ENCODE data around the gene ADGRL1.

ADGRL1 gene

GRCh38 chr19:14141041-14141440 is 64.9 kb downstream of the ADGRL1 start:
- DNase-seq (ENCODE audit: low read depth, low spot score) = no peak

GRCh38 chr19:14139944-14140343 is 66.0 kb downstream of the ADGRL1 start:
- no peak for DNase-seq (ENCODE audit: low read depth, low spot score)

- DNase-seq (ENCODE audit: low read depth, low spot score) = no peak
Measured at GRCh38 chr19:14138576-14139265, 67.2 kb downstream of the ADGRL1 start.

DNA sequence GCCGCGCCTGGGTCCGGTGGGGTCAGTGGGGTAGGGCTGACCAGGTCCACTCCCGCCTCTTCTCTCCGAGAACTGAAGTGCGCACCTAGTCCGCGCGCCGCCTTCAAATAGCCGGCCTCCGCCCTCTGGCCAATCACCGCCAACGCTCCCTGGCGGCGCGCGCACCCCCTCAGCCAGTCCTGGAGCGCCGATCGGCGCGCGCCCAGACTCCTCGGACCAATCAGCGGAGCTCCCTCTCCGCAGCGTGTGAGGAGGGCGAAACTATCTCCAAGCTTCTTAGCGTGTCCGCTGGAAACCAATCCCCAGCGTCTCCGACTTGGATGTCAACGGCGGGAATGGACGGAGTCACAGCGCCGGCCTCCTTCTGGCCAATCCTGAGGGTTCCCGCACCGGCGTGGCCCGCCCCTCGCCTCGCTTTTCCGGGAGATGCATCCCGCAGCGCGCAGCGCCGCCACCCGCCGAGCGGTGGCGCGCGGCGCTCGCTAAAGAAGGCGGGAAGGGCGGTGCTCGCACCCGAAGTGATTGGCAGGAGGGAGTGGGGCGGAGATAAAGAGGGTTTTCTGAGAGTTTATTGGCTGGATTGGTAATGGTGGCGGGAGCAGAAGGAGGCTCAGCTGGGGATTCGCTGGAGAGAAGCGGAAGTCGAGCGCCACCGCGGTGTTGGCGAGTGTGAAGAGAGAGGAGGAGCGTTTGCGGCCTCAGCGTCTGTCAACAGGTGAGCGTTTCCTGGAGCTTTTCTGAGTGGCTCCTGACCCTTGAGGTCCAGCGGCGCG is 69.3 kb downstream of the ADGRL1 start, which contains the start of gene ASF1B:
TSS of gene ASF1B (minus strand) at position 81 of the 773 bp plus-strand sequence. CDS start 133 bp downstream, outside the sequence.
- DNase-seq (ENCODE audit: low read depth, low spot score) = peak; percentile 95

DNA sequence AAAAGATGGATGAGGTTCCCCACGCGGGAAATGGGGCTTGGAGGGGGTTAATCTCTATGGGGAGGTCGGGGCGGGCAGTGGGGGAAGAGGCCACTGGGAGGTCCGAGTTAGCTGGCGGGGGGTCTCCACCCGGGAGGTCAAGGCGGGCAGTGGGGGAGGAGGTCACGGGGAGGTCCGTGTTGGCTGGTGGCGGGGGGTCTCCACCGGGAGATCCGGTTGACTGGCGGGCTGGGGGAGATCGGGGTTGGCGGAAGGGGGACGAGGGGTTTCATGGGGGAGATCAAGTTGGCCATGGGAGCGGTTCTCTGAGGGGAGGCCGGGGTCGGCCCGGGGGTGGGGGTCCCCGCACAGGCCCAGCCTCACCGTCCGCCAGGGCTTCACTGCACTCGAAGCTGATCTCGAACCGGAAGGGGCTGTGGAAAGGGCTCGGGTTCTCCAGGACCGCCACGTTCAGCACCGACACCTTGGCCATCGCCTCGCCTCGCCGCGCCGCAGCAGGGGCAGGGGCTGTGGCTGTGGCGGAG is 69.9 kb downstream of the ADGRL1 start:
- DNase-seq (ENCODE audit: low read depth, low spot score) = no peak

DNA sequence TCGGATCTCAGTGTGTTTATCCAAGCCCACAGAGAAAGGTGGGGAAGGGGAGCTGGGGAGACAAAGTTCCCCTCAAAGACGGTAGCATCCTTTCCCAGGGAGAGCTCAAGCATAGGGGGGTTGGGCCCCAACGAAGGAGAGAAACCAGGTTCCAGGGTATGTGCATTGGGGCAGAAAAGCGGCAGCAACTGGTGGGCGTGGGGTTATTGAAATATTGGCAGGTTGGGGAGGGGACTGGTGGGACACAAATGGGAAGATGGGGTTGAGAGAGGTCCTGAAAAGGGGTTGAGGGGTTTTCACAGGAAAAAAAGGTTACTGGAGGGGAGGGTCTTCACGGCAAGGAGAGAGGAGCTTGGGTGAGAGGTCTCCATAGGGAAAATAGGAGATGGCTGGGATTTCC is 70.6 kb downstream of the ADGRL1 start:
- no peak for DNase-seq (ENCODE audit: low read depth, low spot score)

GRCh38 chr19:14127929-14128509 is 78.0 kb downstream of the ADGRL1 start:
- no peak for DNase-seq (ENCODE audit: low read depth, low spot score)

GRCh38 chr19:14127176-14127575 is 78.8 kb downstream of the ADGRL1 start:
- no peak for DNase-seq (ENCODE audit: low read depth, low spot score)

- DNase-seq (ENCODE audit: low read depth, low spot score) = no peak
Measured at GRCh38 chr19:14122924-14123323, 83.0 kb downstream of the ADGRL1 start.

- DNase-seq (ENCODE audit: low read depth, low spot score) = no peak
Measured at GRCh38 chr19:14120497-14120780, 85.5 kb downstream of the ADGRL1 start.

DNA sequence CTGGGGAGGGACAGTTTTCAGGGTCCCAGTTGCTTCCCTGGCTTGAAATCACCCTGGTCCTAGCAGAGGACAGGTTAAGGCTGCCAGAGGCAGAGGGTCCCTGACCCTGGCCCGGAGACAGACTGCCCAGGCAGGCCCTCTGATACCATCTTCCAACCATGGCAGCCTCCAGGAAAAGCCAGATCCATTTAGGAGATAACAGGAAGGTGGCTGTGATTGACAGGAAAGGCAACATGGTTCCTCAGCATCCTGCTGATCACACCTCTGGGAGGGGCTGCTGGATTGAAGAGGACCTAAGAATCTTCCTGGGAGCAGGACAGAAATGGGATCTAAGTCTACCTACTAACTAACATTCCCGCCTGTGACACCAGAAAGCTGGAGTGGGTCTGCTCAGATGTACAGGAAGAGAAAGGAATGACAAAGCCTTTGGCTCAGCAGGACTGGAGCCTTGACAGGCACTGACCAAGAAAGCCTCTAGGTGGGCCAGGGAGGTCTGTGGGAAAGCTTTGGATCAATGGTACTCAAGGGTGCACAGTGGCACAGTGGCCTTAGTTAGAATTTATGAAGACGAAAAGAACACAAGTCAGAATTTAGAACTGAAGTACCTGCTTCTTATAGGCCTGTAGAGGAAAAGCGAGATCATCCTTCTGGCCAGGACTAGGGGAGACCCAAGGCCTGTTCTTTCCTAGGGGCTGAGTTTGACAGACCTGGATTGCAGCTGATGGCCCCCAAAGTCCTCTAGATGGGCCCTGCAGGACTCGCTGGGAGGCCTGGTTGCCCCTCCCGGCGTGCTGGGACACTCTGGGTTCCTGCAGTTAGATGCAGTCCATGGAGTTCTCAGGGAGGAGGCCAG is 86.1 kb downstream of the ADGRL1 start:
- no peak for DNase-seq (ENCODE audit: low read depth, low spot score)

DNA sequence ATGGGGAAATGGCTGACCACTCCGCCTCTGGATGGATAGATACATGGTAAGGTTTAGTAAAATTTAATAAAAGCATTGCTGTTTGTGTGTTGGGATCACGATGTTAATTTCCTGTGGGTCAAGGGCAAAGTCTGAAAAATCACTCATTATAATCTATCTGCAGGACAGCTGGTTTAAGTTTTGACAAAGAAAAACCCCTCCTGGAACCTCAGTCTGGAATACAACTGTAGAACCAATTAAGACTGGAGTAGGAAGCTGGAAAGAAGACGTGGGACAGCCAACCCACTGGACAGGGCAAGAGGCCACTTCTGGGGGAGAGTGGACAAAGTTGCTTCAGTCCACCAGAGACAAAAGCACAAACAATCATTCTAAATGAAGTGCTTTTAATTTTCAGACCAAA is 86.8 kb downstream of the ADGRL1 start:
- DNase-seq (ENCODE audit: low read depth, low spot score) = no peak

- DNase-seq (ENCODE audit: low read depth, low spot score) = no peak
Measured at GRCh38 chr19:14118165-14119051, 87.6 kb downstream of the ADGRL1 start.

GRCh38 chr19:14117668-14118164 is 88.3 kb downstream of the ADGRL1 start, which contains the start of gene PRKACA:
PRKACA (minus strand) TSS chr19:14117762; CDS start chr19:14117547, 215 bp downstream.
- DNase-seq (ENCODE audit: low read depth, low spot score) = peak; percentile 97

- DNase-seq (ENCODE audit: low read depth, low spot score) = no peak
Measured at GRCh38 chr19:14116918-14117578, 88.9 kb downstream of the ADGRL1 start.

- DNase-seq (ENCODE audit: low read depth, low spot score) = no peak
Measured at GRCh38 chr19:14116525-14116917, 89.4 kb downstream of the ADGRL1 start.

DNA sequence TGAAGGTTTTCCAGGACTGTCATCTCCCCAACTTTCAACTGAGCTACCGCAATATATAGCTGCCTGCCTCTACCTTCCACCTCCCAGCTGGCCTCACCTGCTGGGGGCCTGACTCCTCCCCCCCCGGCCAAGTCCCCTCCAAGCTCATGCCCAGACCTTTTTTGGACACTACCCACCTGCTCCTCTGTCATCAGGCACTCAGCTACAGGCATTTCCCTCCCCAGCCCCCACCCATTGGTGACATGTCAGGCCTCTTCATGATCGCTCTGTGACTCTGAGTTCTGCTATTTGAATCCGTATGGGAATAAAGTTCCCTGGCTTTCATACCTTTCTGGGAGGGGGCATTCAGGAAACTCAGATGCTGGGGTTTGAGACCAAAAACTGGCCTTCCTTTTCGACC is 90.2 kb downstream of the ADGRL1 start:
- DNase-seq (ENCODE audit: low read depth, low spot score) = no peak

GRCh38 chr19:14114854-14115253 is 91.1 kb downstream of the ADGRL1 start:
- DNase-seq (ENCODE audit: low read depth, low spot score) = no peak

DNA sequence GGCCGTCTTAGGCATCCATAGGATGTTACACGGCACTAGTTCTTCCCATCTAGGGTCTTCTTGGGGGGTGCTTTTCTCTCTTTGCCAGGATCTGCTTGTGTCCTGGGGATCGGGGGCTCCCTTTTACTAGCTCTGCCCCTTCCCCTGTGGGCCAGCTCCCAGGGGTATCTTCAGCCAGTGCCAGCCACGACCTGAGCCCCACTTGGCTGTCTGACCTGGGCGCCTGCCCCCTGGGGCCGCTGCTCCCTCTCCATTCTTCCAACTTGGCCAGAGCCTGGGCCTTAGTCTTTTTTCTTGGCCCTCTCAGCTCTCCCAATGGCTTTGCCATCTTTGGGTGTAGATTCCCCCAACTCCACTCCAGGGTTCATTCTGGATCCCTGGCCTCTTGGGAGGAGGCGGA is 91.5 kb downstream of the ADGRL1 start:
- no peak for DNase-seq (ENCODE audit: low read depth, low spot score)

Measured in activated CD4-positive, CD25-positive, alpha-beta regulatory T cell treated with anti-CD3 and anti-CD28 coated beads, Interleukin-2, amount 50 U/mL, for 16 hours (primary cell).